GM18867 (cell line): ENCODE measurements around the gene NLRP4.

Source experiments
- ATAC-seq: cut with Tn5 transposase; IDR thresholded peaks from one replicate; pipeline ENCODE4 v1.9.1; 2021; ENCODE audit warnings: mild to moderate bottlenecking, moderate library complexity; ENCODE audit not compliant: unreplicated experiment

NLRP4 gene, protein sequence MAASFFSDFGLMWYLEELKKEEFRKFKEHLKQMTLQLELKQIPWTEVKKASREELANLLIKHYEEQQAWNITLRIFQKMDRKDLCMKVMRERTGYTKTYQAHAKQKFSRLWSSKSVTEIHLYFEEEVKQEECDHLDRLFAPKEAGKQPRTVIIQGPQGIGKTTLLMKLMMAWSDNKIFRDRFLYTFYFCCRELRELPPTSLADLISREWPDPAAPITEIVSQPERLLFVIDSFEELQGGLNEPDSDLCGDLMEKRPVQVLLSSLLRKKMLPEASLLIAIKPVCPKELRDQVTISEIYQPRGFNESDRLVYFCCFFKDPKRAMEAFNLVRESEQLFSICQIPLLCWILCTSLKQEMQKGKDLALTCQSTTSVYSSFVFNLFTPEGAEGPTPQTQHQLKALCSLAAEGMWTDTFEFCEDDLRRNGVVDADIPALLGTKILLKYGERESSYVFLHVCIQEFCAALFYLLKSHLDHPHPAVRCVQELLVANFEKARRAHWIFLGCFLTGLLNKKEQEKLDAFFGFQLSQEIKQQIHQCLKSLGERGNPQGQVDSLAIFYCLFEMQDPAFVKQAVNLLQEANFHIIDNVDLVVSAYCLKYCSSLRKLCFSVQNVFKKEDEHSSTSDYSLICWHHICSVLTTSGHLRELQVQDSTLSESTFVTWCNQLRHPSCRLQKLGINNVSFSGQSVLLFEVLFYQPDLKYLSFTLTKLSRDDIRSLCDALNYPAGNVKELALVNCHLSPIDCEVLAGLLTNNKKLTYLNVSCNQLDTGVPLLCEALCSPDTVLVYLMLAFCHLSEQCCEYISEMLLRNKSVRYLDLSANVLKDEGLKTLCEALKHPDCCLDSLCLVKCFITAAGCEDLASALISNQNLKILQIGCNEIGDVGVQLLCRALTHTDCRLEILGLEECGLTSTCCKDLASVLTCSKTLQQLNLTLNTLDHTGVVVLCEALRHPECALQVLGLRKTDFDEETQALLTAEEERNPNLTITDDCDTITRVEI

DNA sequence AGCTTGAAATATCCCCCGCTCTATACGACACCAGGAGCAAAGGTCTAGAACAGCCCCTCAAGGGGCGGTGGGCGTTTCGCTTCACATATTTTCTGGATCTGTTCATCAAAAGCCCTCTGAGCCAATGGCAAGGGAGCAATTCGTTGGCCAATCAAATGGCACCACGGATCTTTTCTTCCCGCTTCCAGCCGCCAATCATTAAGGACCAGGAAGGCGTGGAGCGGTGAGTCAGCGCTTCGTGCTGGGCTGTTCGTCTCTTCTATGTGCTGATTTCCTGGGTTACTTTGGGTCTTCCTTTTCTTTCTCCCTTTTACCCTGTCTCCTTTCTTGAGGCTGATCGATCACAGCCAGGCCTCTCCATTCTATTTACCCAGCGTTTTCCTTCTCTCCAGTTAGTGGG lies at the start of gene NLRP4:
Gene NLRP4, plus strand, starts transcription at position 201 of the 400 bp plus-strand sequence. CDS start 15,541 bp downstream, outside the sequence.
- ATAC-seq: no peak

DNA sequence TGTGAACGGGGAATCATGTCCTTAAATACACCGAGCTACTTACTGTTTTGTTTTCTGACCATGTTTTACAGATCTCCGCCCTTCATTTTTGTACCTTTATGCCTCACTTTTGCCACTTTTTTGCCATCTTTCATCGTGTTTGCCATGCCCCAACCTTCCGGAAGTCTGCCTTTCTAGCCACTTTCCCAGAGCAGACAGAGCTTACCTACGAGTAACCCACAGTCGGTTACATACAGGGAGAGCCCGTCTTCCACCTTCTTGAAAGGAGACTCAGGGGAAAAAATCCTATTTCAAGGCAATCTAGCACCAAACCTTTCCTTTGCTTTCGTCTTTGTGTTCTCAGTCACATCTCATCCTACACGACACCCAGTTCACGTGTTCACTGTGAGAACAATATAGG lies 41.3 kb upstream of the NLRP4 start:
- no peak for ATAC-seq

DNA sequence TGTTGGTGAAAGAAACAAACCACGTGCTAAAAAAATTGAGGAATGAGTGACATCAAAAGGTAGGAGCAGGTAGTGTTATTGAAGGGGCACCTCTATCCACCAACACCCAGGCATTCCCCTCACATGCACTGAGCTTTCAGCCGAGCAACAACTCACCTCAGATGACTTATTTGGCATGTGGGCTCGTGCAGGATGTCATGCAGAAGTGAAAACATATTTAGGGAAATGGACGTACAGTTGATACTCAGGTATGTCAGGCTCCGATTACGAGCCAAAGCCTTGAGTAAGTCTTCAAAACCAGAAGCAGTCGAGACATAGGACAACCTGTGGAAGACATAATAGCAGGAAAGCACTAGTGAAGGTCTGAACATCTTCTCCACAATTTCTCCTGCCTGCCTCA lies 34.9 kb upstream of the NLRP4 start:
- ATAC-seq: no peak

DNA sequence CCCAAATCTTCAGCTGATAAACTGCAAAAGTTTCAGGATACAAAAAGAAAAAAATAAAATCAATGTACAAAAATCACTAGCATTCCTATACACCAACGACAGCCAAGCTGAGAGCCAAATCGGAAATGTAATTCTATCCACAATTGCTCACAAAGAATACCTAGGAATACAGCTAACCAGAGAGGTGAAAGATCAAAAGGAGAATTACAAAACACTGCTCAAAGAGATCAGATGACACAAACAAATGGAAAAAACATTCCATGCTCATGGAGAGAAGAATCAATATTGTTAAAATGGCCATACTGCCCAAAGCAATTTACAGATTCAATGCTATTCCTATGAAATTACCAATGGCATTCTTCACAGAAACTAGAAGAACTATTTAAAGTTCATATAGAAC lies 34.1 kb upstream of the NLRP4 start:
- no peak for ATAC-seq

DNA sequence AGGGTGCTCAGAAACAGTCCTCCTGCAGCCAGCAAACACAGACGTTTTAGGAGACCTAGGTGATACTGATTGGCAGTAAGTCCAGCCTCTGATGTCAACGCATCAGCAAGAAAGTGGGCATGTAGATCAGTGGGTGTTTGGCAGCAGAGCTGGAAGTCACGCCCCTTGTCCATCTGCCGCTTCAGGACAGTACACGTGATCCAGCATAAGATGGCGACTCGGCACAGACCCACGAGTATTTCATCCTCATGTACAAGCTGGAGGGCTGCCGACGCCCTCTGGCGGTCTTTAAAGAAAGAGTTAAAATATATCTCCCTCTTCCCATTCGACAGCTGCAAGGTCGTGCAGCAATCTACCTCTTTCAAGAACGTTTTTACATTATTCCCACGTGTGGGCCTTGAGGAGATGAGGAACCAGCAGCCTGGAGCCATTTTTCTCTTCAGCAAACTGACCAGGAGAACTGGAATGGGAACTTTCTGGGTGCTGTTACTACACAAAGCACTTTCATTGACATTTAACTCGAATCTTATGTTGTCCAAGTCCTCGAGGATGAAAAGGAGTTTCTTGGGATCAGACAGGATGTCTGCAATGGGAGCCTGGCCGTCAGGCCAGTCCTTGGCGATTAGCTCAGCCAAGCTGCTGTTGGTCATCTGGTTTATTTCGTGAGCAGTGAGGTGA lies 26.8 kb upstream of the NLRP4 start:
- ATAC-seq: no peak

DNA sequence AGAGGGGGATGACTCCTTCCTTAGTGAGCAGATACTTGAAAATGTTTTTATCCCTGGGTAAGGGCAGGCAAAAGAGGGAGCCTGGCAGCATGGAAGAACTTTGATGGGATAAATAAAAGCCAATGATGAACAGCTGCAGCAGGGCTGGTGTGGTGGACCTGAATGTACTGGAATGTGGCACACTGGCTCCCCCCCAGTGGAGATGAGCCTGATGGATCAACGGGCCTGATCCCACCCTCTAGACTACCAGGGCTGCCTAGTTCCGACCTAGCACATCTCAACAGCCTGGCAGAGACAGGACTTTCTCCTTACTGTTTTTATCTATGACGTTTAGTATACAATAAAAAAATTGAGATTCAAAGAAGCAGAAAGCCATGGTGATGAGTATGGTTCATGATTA lies 25.0 kb upstream of the NLRP4 start:
- no peak for ATAC-seq

DNA sequence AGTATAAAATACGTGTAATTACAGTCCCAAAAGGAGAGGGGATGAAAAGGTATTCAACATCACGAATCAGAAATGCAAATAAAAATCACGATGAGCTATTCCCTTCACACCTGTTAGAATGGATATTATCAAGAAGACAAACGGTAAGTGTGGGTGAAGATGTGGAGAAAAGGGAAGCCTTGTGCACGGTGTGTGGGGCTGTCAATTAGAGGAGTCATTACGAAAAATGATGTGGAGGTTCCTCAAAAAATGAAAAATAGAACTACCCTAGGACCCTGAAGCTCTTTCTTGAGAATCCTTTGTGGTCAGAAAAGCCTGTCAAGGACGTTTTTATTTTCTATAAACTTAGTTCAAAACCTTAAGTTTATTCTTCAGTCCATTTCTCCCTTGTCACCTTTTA lies 23.9 kb upstream of the NLRP4 start:
- no peak for ATAC-seq

DNA sequence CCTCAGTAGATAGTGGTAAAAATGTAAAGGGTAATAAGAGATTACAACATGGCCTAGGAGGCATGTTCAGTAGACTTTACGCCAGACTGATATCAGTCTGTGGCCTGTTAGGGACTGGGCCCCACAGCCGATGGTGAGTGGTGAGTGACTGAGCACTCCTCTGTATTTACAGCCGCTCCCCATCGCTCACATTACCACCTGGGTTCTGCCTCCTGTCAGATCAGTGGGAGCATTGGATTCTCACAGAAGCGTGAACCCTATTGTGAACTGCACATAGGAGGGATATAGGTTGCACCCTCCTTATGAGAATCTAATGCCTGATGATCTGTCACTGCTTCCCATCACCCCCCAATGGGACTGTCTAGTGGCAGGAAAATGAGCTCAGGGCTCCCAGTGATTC lies 22.4 kb upstream of the NLRP4 start:
- no peak for ATAC-seq

DNA sequence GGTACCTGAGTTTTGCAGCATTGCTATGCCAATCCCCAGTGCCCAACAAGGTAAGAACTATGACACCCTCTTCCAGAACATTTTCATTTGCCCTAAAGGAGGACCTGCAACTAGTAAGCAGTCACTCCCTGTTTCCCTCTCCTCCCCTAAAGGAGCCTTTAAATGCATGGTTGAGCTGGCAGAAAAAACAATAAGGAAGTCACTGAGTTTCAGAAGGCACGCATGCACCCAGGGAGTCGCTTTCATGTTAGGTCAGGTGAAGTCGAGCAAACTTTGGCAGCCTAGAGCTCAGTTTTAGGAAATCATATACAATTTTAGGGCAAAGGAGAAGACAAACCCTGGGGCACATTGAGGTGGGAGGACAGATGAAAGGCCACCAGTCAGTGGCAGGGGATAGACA lies 16.3 kb upstream of the NLRP4 start:
- no peak for ATAC-seq

DNA sequence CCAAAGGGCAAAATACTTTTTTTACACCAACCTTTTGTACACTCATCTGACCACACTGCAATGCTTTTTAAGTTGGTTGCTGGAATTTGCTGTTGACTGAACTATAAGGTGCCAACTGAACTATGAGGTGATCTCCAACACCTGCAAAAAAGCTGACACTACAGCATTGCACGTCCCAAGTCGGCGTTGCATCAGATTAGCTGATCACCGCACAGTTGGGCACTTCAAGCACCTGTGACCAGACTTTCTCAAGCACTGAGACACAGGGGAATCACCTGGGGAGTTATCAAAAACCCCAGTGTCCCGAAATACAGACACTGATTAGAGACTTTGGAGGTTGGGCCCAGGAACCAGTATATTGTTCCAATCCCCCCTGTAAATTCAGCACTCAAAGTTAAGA lies 5.7 kb upstream of the NLRP4 start:
- ATAC-seq: no peak

DNA sequence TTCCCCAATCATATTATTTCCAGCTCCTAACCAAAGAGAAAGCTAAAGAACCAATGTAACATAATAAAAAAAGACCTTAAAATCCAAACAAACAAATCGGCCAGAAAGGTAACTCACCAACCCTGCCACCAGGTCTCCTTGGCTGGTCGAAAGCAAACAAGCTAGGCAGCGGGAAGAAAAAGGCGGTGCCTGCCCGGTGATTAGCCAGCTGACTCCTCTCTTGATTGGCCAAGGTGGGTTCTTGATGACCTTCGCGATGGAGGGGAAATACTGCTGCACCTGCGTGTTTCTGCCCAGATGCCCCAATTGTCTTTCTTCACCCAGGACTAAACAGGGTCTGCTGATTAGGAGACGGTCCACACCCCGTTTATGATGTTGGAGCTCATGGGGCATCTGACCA lies 4.5 kb upstream of the NLRP4 start, which contains the start of gene NLRP11:
Gene NLRP11, minus strand, starts transcription at position 154 of the 400 bp plus-strand sequence. CDS start 13,825 bp downstream, outside the sequence.
- no peak for ATAC-seq

DNA sequence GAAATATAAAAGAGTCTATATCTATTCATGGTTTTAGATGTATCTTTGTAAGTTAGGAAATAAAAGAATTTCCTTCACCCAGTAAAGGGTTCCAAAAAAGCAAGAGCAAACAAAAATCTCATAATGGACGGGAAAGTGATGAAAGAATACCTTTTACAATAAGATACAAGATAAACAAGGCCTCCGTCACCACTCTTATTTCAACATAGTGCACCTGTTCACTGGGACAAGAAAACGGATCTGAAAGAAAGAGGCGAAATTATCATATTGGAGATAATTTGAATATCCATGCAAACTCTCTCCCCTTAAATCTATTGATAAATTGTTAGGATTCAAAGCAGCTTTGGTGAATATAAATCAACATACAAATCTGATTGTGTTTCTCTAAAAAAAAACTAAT lies 3.7 kb upstream of the NLRP4 start:
- ATAC-seq: no peak

DNA sequence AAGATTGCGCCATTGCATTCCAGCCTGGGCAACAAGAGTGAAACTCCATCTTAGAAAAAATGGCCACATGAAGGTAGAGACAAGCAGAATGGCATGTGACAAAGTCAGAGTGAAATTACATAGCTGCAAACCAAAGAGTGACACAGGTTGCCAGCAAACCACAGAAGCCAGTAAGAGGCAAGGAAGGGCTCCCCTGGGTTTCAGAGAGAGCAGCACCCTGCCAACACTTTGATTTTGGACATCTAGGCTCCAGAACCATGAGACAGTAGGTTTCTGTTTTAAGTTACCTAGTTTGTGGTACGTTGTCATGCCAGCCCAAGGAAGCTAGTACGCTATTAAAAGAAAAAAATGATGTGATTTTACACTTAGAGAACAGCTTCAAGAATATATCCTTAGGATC lies 1.9 kb downstream of the NLRP4 start:
- no peak for ATAC-seq

DNA sequence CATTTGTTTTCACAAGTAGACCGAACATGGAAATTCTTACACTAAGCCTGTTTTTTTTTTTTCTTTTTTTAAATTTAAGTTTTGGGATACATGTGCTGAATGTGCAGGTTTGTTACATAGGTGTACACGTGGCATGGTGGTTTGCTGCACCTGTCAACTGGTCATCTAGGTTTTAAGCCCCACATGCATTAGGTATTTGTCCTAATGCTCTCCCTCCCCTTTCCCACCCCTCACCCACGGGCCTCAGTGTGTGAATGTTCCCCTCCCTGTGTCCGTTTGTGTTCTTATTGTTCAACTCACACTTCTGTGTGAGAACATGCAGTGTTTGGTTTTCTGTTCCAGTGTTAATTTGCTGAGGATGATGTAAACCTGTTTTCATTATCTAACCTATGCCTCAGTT lies 2.6 kb downstream of the NLRP4 start:
- no peak for ATAC-seq

DNA sequence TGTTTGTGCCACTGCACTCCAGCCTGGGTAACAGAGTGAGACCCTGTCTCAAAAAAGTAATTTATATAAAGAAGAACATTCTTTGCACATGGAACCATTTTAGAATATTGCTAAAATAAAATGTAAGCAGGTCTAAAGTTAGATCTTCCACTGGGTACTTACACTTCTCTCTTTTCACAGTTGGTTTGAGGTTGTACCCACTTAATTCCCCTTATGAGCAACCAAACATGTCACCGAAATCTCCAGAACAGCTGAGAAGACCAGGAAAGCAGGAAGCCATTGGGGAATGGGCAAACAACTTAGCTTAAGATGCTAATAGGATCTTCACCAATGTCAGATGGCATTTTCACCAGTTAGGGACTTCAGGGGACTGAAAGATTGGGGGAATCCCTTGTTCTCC lies 18.8 kb downstream of the NLRP4 start:
- no peak for ATAC-seq

DNA sequence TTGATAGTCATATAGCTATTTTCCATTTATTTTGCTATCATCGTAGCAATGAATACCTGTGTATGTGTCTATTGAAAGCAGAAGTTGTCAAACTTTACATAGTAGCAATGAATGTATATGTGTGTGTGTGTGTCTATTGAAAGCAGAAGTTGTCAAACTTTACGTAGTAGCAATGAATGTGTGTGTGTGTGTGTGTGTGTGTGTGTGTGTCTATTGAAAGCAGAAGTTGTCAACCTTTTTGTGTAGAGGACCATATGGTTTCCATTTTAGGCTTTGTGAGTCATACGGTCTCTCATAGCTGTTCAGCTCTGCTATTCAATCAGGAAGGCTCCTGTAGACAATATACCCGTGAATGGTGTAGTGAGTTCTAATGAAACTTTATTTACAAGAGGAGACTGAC lies 20.8 kb downstream of the NLRP4 start:
- no peak for ATAC-seq

DNA sequence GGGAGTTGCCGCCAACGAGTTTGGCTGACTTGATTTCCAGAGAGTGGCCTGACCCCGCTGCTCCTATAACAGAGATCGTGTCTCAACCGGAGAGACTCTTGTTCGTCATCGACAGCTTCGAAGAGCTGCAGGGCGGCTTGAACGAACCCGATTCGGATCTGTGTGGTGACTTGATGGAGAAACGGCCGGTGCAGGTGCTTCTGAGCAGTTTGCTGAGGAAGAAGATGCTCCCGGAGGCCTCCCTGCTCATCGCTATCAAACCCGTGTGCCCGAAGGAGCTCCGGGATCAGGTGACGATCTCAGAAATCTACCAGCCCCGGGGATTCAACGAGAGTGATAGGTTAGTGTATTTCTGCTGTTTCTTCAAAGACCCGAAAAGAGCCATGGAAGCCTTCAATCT lies 21.6 kb downstream of the NLRP4 start:
- no peak for ATAC-seq

DNA sequence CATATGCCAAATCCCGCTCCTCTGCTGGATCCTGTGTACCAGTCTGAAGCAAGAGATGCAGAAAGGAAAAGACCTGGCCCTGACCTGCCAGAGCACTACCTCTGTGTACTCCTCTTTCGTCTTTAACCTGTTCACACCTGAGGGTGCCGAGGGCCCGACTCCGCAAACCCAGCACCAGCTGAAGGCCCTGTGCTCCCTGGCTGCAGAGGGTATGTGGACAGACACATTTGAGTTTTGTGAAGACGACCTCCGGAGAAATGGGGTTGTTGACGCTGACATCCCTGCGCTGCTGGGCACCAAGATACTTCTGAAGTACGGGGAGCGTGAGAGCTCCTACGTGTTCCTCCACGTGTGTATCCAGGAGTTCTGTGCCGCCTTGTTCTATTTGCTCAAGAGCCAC lies 22.1 kb downstream of the NLRP4 start:
- ATAC-seq: no peak

DNA sequence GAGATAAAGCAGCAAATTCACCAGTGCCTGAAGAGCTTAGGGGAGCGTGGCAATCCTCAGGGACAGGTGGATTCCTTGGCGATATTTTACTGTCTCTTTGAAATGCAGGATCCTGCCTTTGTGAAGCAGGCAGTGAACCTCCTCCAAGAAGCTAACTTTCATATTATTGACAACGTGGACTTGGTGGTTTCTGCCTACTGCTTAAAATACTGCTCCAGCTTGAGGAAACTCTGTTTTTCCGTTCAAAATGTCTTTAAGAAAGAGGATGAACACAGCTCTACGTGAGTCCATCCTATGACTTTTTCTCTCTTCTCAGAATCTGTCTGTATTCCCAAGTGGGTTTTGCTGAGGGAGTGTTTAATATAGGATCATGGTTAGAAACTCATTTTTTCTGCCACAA lies 22.6 kb downstream of the NLRP4 start:
- no peak for ATAC-seq

DNA sequence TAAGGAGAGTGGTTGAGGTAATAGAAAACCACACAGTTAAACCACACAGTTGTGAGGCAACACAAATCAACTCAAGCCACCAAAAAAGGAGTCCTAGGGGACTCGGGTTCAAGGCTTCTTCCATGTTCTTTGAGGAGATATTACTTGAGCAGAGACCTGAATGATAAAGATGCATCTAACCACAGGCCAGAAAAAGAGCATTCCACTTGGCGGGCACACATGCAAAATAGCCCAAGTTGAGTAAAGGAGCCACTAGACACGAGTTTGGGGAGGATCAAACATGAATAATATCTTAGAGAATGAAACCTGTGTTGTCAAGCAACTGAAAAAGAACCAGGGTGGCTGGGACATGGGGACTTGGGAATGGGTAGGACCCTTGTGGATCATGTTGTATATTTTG lies 30.2 kb downstream of the NLRP4 start:
- ATAC-seq: no peak

DNA sequence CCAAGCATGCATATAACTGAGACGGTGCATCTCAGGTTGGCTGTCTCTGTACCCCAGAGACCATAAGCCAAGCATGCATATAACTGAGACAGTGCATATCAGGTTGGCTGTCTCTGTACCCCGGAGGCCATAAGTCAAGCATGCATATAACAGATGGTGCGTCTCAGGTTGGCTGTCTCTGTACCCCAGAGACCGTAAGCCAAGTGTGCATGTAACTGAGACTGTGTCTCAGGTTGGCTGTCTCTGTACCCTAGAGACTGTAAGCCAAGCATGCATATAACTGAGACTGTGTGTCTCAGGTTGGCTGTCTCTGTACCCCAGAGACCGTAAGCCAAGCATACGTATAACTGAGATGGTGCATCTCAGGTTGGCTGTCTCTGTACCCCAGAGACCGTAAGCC lies 30.8 kb downstream of the NLRP4 start:
- ATAC-seq: no peak
